Measurements from ENCODE around the gene RHOT2. TPM values are rescaled to one million over a fixed set of nuclear protein-coding genes. Genes with fewer than 3 reads are reported as not detected.
A peak's percentile ranks its signal among the peaks of the same experiment; 100 is the strongest.

RHOT2 gene
- total and polyA plus RNA-seq, 2 donors (not counting 3 experiments of a cell fraction or from before 2014, with no cell fraction given), result 106 to 139 TPM

DNA sequence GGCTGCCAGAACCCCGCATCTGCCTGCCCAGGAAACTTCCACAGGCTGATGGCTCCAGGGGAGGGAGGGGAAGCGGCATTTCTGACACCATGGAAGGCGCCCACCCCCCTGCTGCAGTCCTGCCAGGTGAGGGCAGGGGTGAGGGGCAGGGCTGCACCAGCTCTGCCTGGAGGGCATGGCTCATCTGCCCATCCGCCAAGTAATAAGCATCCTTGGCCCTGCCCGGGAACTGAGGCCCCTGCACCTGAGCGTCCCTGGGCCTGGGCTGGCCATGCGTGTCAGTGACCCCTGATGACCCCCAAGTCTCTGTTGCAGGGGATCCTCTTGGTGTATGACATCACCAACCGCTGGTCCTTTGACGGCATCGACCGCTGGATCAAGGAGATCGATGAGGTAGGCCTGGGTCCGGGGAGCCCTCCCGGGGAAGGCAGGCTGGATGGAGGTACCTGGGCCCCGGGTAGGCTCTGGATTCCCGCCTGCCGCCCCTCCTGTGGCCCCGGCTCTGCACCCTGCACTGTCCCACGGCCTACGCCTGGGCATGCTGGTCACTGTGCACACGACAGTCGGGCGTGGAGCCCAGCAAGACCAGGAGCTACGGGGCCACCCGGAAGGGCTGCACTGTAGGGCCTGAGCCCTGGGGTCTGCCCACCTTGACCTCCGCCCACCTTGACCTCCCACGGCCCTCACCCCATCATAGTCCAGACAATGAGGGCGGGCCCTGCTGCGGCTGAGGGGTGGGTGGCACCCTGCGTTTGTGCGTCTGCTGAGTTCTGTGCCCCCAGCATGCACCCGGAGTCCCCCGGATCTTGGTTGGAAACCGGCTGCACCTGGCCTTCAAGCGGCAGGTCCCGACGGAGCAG lies 42.6 kb upstream of the RHOT2 start:
- intact Hi-C loops (cut with micrococcal nuclease), result no loop called here
- H4K20me1 ChIP-seq (replicated peaks; ENCODE audit: control insufficient read depth, extremely low read depth, insufficient read depth, low read length), result no peaks in the 10 kb centered on the region
- no peak overlapping the region for H3K9ac ChIP-seq (replicated peaks; ENCODE audit: extremely low read depth, insufficient read depth, low read length)
- H3K79me2 ChIP-seq (ENCODE audit: control insufficient read depth, insufficient read depth, low read length), result no peaks in the 10 kb centered on the region
- no peak overlapping the region for H3K4me3 ChIP-seq (replicated peaks in 1 of 3; ENCODE audit: insufficient read depth in 1 of 3, low read depth in 1 of 3, low read length in 3 of 3)
- no peak for DNase-seq (ENCODE audit: low read depth, low spot score)
- ChIA-PET CTCF (interaction anchor here (1.0 to 1.6 kb wide), 2 partner anchors 17 to 23 kb away, joined by 3 to 4 read pairs; partner anchors contain the start of gene MCRIP2), POLR2A (no interaction called here)
- no peak overlapping the region for H2AFZ ChIP-seq (ENCODE audit: low read depth, low read length)
- H3K27me3 ChIP-seq (ENCODE audit: control insufficient read depth in 2 of 2, insufficient read depth in 2 of 2, low read length in 2 of 2), result no peaks in the 10 kb centered on the region
- H3K27ac ChIP-seq (ENCODE audit: insufficient read depth, low read depth, low read length), result no peak overlapping the region
- TF ChIP-seq MYC (IDR thresholded peaks at IDR 0.05; ENCODE audit: low read depth, low read length), result no peak
- no peak overlapping the region for H3K4me2 ChIP-seq (ENCODE audit: insufficient read depth, low read length)
- FAIRE-seq, result no peak
- dilution Hi-C loops (cut with MboI; ENCODE audit: extremely low pct_ligation_motif_present, low sequenced_read_pairs), result no loop called here
- peaks cover 3% of the 10 kb centered on the region for H3K4me1 ChIP-seq (ENCODE audit: control insufficient read depth, extremely low read depth, insufficient read depth, low read length)
- peaks cover 0 to 5% of the 10 kb centered on the region in 2 experiments for H3K36me3 ChIP-seq (ENCODE audit: control insufficient read depth in 2 of 2, extremely low read depth in 1 of 2, insufficient read depth in 2 of 2, low read length in 2 of 2)
- no peaks in the 10 kb centered on the region for H3K9me1 ChIP-seq (replicated peaks; ENCODE audit: control insufficient read depth, extremely low read depth, insufficient read depth, low read length)
- no peaks in the 10 kb centered on the region for H3K9me3 ChIP-seq (replicated peaks; ENCODE audit: control insufficient read depth, insufficient read depth, low read length)
- no TSS peak for BruUV-seq (replicated peaks)

DNA sequence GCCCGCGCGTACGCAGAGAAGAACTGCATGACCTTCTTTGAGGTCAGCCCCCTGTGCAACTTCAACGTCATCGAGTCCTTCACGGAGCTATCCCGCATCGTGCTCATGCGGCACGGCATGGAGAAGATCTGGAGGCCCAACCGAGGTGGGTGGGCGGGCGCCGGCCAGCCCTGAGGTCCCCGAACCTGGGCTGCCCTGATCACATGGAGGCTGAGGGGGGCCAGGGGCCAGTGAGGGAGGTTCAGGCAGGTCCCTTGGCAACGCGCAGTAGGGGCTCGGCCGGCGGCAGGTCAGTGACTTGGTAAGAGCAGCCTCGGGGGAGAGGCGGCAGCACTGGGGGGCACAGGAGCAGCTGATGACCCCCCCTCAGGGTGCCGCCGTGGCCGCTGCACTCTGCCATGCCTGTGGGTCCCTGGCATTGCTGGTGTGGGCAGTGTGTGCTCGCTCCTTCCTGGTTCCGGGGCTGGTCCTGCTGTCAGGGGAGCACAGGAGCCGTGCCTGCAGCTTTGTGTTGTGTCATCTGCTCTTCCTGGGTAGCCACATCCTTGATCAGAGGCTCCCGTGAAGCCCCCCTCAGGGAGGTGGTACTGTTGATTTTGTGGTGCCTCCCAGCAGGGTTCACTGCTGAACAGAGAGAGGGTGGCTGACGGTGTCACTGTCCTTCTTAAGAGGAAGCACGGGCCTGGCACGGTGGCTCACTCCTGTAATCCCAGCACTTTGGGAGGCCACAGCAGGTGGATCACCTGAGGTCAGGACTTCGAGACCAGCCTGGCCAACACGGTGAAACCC lies 41.8 kb upstream of the RHOT2 start:
- POLR2A ChIA-PET, result interaction anchor here (0.6 to 1.2 kb wide), 2 partner anchors 10 to 212 kb away, joined by 4 to 6 read pairs; partner anchors contain the start of gene METTL26
- H3K9ac ChIP-seq (replicated peaks; ENCODE audit: extremely low read depth, insufficient read depth, low read length), result no peak overlapping the region

More for the DNA sequence above, 41.8 kb upstream of the RHOT2 start:
- Histone ChIP-seq H3K4me3 (replicated peaks in 1 of 3; ENCODE audit: insufficient read depth in 1 of 3, low read depth in 1 of 3, low read length in 3 of 3) (no peak overlapping the region), H3K79me2 (ENCODE audit: control insufficient read depth, insufficient read depth, low read length) (no peaks in the 10 kb centered on the region), H3K4me2 (ENCODE audit: insufficient read depth, low read length) (no peak overlapping the region), H3K27ac (ENCODE audit: insufficient read depth, low read depth, low read length) (peak overlapping the region; percentile 70), H3K9me3 (replicated peaks; ENCODE audit: control insufficient read depth, insufficient read depth, low read length) (no peaks in the 10 kb centered on the region), H3K36me3 (ENCODE audit: control insufficient read depth in 2 of 2, extremely low read depth in 1 of 2, insufficient read depth in 2 of 2, low read length in 2 of 2) (peaks cover 0 to 5% of the 10 kb centered on the region in 2 experiments), H3K4me1 (ENCODE audit: control insufficient read depth, extremely low read depth, insufficient read depth, low read length) (peaks cover 3% of the 10 kb centered on the region), H3K9me1 (replicated peaks; ENCODE audit: control insufficient read depth, extremely low read depth, insufficient read depth, low read length) (no peaks in the 10 kb centered on the region), H2AFZ (ENCODE audit: low read depth, low read length) (no peak overlapping the region), H4K20me1 (replicated peaks; ENCODE audit: control insufficient read depth, extremely low read depth, insufficient read depth, low read length) (no peaks in the 10 kb centered on the region), H3K27me3 (ENCODE audit: control insufficient read depth in 2 of 2, insufficient read depth in 2 of 2, low read length in 2 of 2) (no peaks in the 10 kb centered on the region)
- DNase-seq (ENCODE audit: low read depth, low spot score) (no peak), FAIRE-seq (no peak)
- TF ChIP-seq FOS (IDR thresholded peaks at IDR 0.05; ENCODE audit: borderline replicate concordance, insufficient read depth, low read length) (no peak), MAX (IDR thresholded peaks at IDR 0.05; ENCODE audit: insufficient read depth, insufficient read length) (no peak), CTCF (IDR thresholded peaks at IDR 0.05; ENCODE audit: extremely low read depth in 1 of 2, insufficient read depth in 1 of 2, low read depth in 1 of 2, low read length in 2 of 2) (no peak), JUN (IDR thresholded peaks at IDR 0.05; ENCODE audit: borderline replicate concordance, insufficient read depth, insufficient read length, low read depth) (no peak), MYC (IDR thresholded peaks at IDR 0.05; ENCODE audit: low read depth, low read length) (no peak), POLR2A (IDR thresholded peaks at IDR 0.05; ENCODE audit: low read depth, low read length) (no peak), EZH2 (IDR thresholded peaks at IDR 0.05; ENCODE audit: borderline replicate concordance, low read depth, low read length, severe bottlenecking) (no peak), POLR2AphosphoS5 (IDR thresholded peaks at IDR 0.05; ENCODE audit: insufficient read depth, low read depth, low read length) (no peak), GATA2 (IDR thresholded peaks at IDR 0.05; ENCODE audit: insufficient read depth, insufficient read length, low read depth, low read length) (no peak)
- dilution Hi-C loops (cut with MboI; ENCODE audit: extremely low pct_ligation_motif_present, low sequenced_read_pairs) (no loop called here), intact Hi-C loops (cut with micrococcal nuclease) (loop anchor here (2.0 kb wide), 1 partner anchor 37 kb away; no protein-coding TSS in a partner anchor)
- BruUV-seq (replicated peaks), result no TSS peak
- CTCF ChIA-PET, result interaction anchor here (1.0 to 1.6 kb wide), 3 partner anchors 10 to 36 kb away, joined by 3 to 7 read pairs (median 3); partner anchors contain the start of genes MCRIP2 and METTL26

Data from endothelial cell of umbilical vein (primary cell).